K562 (cell line): ENCODE results near the gene PPP1R9B. TPM values are rescaled to one million over a fixed set of nuclear protein-coding genes. Genes with fewer than 3 reads are reported as not detected.

Experiments
- CBFA2T3 ChIP-seq: fragments of 450-650 bp; IDR thresholded peaks from 2 replicates; pipeline ENCODE4 v1.6.1; 2017
- CHD2 ChIP-seq: IDR thresholded peaks from 2 replicates; pipeline ENCODE4 v1.6.1; 2011; ENCODE audit warnings: low read depth, low read length
- CXXC5 ChIP-seq: fragments of 250-450 bp; sonication (Bioruptor Pico); IDR thresholded peaks from 2 replicates; pipeline ENCODE4 v1.8.0; 2022; ENCODE audit warnings: inconsistent platforms, mild to moderate bottlenecking, moderate library complexity
- GTF2A2 ChIP-seq: IDR thresholded peaks from 2 replicates; pipeline ENCODE4 v1.6.1; 2016; ENCODE audit warnings: mild to moderate bottlenecking, missing genetic modification characterization, missing compliant biosample characterization
- HCFC1 ChIP-seq: IDR thresholded peaks from 2 replicates; pipeline ENCODE4 v1.6.1; 2012; ENCODE audit warnings: low read depth, low read length, improper control_type of control experiment
- MEF2D ChIP-seq: conservative IDR thresholded peaks from 2 replicates; pipeline ENCODE4 v1.6.1; 2016; ENCODE audit warnings: low read depth, missing genetic modification characterization, missing compliant biosample characterization
- MGA ChIP-seq: fragments of 450-650 bp; IDR thresholded peaks from 2 replicates; pipeline ENCODE4 v1.6.1; 2016; ENCODE audit warnings: mild to moderate bottlenecking, moderate library complexity
- NCOR1 ChIP-seq: fragments of 450-650 bp; IDR thresholded peaks from 2 replicates; pipeline ENCODE4 v1.6.1; 2016; ENCODE audit warnings: mild to moderate bottlenecking, moderate library complexity
- POLR2AphosphoS5 ChIP-seq: IDR thresholded peaks from 2 replicates; pipeline ENCODE4 v1.6.1; 2011; ENCODE audit warnings: mild to moderate bottlenecking, low read depth, low read length, moderate library complexity; ENCODE audit not compliant: control insufficient read depth, insufficient read depth
- RBM22 ChIP-seq: fragments of 200-400 bp; formaldehyde crosslinking; IDR thresholded peaks from 2 replicates; pipeline ENCODE4 v1.6.1; 2018; ENCODE audit warnings: low read length, low read depth; ENCODE audit not compliant: poor library complexity, severe bottlenecking
- THRA ChIP-seq: fragments of 450-650 bp; IDR thresholded peaks from 2 replicates; pipeline ENCODE4 v1.6.1; 2017; ENCODE audit warnings: mild to moderate bottlenecking, moderate library complexity
- ZBTB7A ChIP-seq: IDR thresholded peaks from 2 replicates; pipeline ENCODE4 v1.6.1; 2011; ENCODE audit warnings: low read depth, mild to moderate bottlenecking, low read length, moderate library complexity, borderline replicate concordance; ENCODE audit not compliant: control insufficient read depth
- ZEB2 ChIP-seq: fragments of 450-650 bp; IDR thresholded peaks from 2 replicates; pipeline ENCODE4 v1.6.1; 2016
- ZFP30 ChIP-seq: fragments of 250-450 bp; sonication (Bioruptor Pico); IDR thresholded peaks from 2 replicates; pipeline ENCODE4 v1.8.0; 2022; ENCODE audit warnings: moderate library complexity, mild to moderate bottlenecking, inconsistent platforms, borderline replicate concordance
- ZNF239 ChIP-seq: fragments of 250-450 bp; sonication (Bioruptor Pico); IDR thresholded peaks from 2 replicates; pipeline ENCODE4 v1.4.0; 2020; ENCODE audit warnings: mild to moderate bottlenecking
- ZNF444 ChIP-seq: fragments of 250-450 bp; sonication (Bioruptor Pico); IDR thresholded peaks from 2 replicates; pipeline ENCODE4 v1.4.0; 2020; ENCODE audit warnings: mild to moderate bottlenecking, moderate library complexity
- polyA plus RNA-seq, 8 experiments: library from polyadenylated mRNA; depleted of rRNA in 4 of 8; stranded (reverse) in 5 of 8; unstranded in 3 of 8; fragments of >200 nt; fragmentation: Nextera tagmentation in 2 of 8; fragmentation: Illumina TruSeq in 1 of 8; extraction: Ambion mirVana in 2 of 8; extraction: Trizol in 1 of 8; gene quantifications; 2 replicates each; pipeline versions ENCODE4 v1.2.1 to v1.2.3, GENCODE V29; 2011 to 2014; ENCODE audit warnings: inconsistent platforms in 1 of 8, missing spikeins in 1 of 8
- total RNA-seq, 7 experiments: library from RNA; depleted of rRNA in 6 of 7; stranded (reverse); fragments of >200 nt in 6 of 7; fragmentation: Illumina TruSeq in 2 of 7; extraction: Trizol in 2 of 7; gene quantifications; 2 replicates each; pipeline versions ENCODE4 v1.2.1 to v1.2.3, GENCODE V29; 2011 to 2021; ENCODE audit warnings: low replicate concordance in 1 of 7

Gene PPP1R9B
- total and polyA plus RNA-seq, 9 of the 15 experiments (the other 6 are each of a cell fraction or from before 2014, with no cell fraction given) = 0.10 to 63.5 (median 24.7) TPM

- no peak for TF ChIP-seq CHD2
- TF ChIP-seq ZNF444 (CRISPR knock-in tag) = no peak
- no peak for TF ChIP-seq GTF2A2
- TF ChIP-seq MEF2D = 0 out of 2 replicates have a peak, but pooled peaks have one; percentile 16
- TF ChIP-seq ZNF239 (CRISPR knock-in tag) = no peak
- TF ChIP-seq THRA = no peak
- no peak for TF ChIP-seq ZFP30
- TF ChIP-seq RBM22 = no peak
- no peak; the same call in 1 of the 2 replicates for TF ChIP-seq ZBTB7A
- TF ChIP-seq CBFA2T3 = peak; percentile 91
- peak; percentile 89 for TF ChIP-seq ZEB2
- TF ChIP-seq MGA = no peak
- peak; percentile 61; the same call in 1 of the 2 replicates for TF ChIP-seq POLR2AphosphoS5
- TF ChIP-seq CXXC5 (CRISPR knock-in tag) = peak; percentile 44
- peak; percentile 81 for TF ChIP-seq NCOR1
- no peak for TF ChIP-seq HCFC1
Observed at GRCh38 chr17:50153650-50154575, 3.4 kb upstream of the PPP1R9B start (continued).
